HUDEP-2 (cell line): ENCODE data around the gene DEFB124.
"Not testable (repeated sequence)": the region's sequence is repeated elsewhere in the genome, so short reads cannot be mapped to it uniquely, and the experiment has no call there.

Experiments used
- DNase-seq, 76 experiments: peaks; one replicate each; lab custom pipeline; 2025; ENCODE audit not compliant: unreplicated experiment in 76 of 76; lab: John Stamatoyannopoulos, UW

DEFB124 gene

GRCh38 chr20:31474758-31475427, at the start of gene DEFB124, which contains the start of gene REM1:
TSS of gene DEFB124 (minus strand) at chr20:31475127. CDS start at chr20:31473013, 2,114 bp downstream.
TSS of gene REM1 (plus strand) at chr20:31475288. CDS start at chr20:31476446, 1,158 bp downstream.
- DNase-seq: no peak

- DNase-seq: no peak
Observed at GRCh38 chr20:31523361-31524283, 48.7 kb upstream of the DEFB124 start.

- no peak for DNase-seq
Observed at GRCh38 chr20:31522731-31523130, 47.8 kb upstream of the DEFB124 start.

GRCh38 chr20:31521267-31521666, 46.3 kb upstream of the DEFB124 start:
- DNase-seq: not testable (repeated sequence)

- peak in 45 of 76 experiments; percentile 8 to 57 (median 27) for DNase-seq
Observed at GRCh38 chr20:31517373-31517772, 42.4 kb upstream of the DEFB124 start.

- no peak for DNase-seq
Observed at GRCh38 chr20:31516651-31517050, 41.7 kb upstream of the DEFB124 start.

GRCh38 chr20:31516166-31516565, 41.2 kb upstream of the DEFB124 start:
- DNase-seq: no peak

GRCh38 chr20:31515775-31516107, 40.8 kb upstream of the DEFB124 start:
- DNase-seq: peak in 1 of 76 experiments; percentile 7

- DNase-seq: no peak
Observed at GRCh38 chr20:31515072-31515774, 40.3 kb upstream of the DEFB124 start.

GRCh38 chr20:31514154-31515071, 39.5 kb upstream of the DEFB124 start, which contains the start of gene HM13:
TSS of gene HM13 (plus strand) at chr20:31514442. CDS start at chr20:31514552, 110 bp downstream.
- peak in 74 of 76 experiments; percentile 18 to 89 (median 79) for DNase-seq

- DNase-seq: no peak
Observed at GRCh38 chr20:31508517-31509244, 33.8 kb upstream of the DEFB124 start.

GRCh38 chr20:31505903-31506302, 31.0 kb upstream of the DEFB124 start:
- peak in 3 of 76 experiments; percentile 6 to 11 (median 8) for DNase-seq

GRCh38 chr20:31502884-31503673, 28.2 kb upstream of the DEFB124 start:
- peak in 62 of 76 experiments; percentile 6 to 79 (median 50) for DNase-seq

GRCh38 chr20:31500527-31500926, 25.6 kb upstream of the DEFB124 start:
- no peak for DNase-seq

GRCh38 chr20:31497838-31498540, 23.1 kb upstream of the DEFB124 start:
- peak in 1 of 76 experiments; percentile 6 for DNase-seq

- no peak for DNase-seq
Observed at GRCh38 chr20:31496761-31497295, 21.9 kb upstream of the DEFB124 start.

GRCh38 chr20:31494131-31494530, 19.2 kb upstream of the DEFB124 start:
- DNase-seq: peak in 21 of 76 experiments; percentile 8 to 51 (median 21)
